ENCODE data around the gene STIL. TPM values are rescaled to one million over a fixed set of nuclear protein-coding genes. Genes with fewer than 3 reads are reported as not detected.

Gene STIL
- total RNA-seq, result 5.5 and 6.3 TPM in 2 replicates

GRCh38 chr1:47313915-47314664 lies at the start of gene STIL:
Gene STIL (minus strand): TSS chr1:47314147. CDS start chr1:47310319, 3,828 bp downstream.

GRCh38 chr1:47333578-47333921 lies 19.6 kb upstream of the STIL start, which contains the start of gene CMPK1:
Gene CMPK1 (plus strand): TSS chr1:47333790. CDS start chr1:47333946, 156 bp downstream.

GRCh38 chr1:47232187-47232874 lies 81.6 kb downstream of the STIL start, which contains the start of gene TAL1:
Gene TAL1 (minus strand): TSS chr1:47232225. CDS start chr1:47225888, 6,337 bp downstream.

Other genes with a start within 250 kb of the STIL start
- not detected in 2 replicates for gene CYP4Z1, start 246.9 kb downstream of the STIL start, total RNA-seq
- not detected in 2 replicates for gene CYP4A22, start 176.7 kb downstream of the STIL start, total RNA-seq
- gene PDZK1IP1, start 124.1 kb downstream of the STIL start, total RNA-seq, result not detected in 2 replicates
- not detected in 2 replicates for gene TAL1, start 81.9 kb downstream of the STIL start, total RNA-seq
- 88.4 and 89.6 TPM in 2 replicates for gene CMPK1, start 19.6 kb upstream of the STIL start, total RNA-seq
- not detected in 2 replicates for gene FOXE3, start 102.1 kb upstream of the STIL start, total RNA-seq
- gene FOXD2, start 123.9 kb upstream of the STIL start, total RNA-seq, result 0.16 and 0.24 TPM in 2 replicates